Mucosa of gallbladder (tissue), 1 donor: ENCODE results near the gene CIB4. TPM values are rescaled to one million over a fixed set of nuclear protein-coding genes. Genes with fewer than 3 reads are reported as not detected.

Experiments
- DNase-seq: peaks from one replicate; pipeline ENCODE4 v3.0.0-alpha.2; 2020; ENCODE audit warnings: low spot score
- total RNA-seq: library from RNA; stranded (reverse); gene quantifications from one replicate; pipeline ENCODE4 v1.2.1, GENCODE V29; 2021
- donor health status: DM: no; HTN: no; CAD: no.

CIB4 gene
- total RNA-seq, 1 donor from 2014 or later = not detected

DNA sequence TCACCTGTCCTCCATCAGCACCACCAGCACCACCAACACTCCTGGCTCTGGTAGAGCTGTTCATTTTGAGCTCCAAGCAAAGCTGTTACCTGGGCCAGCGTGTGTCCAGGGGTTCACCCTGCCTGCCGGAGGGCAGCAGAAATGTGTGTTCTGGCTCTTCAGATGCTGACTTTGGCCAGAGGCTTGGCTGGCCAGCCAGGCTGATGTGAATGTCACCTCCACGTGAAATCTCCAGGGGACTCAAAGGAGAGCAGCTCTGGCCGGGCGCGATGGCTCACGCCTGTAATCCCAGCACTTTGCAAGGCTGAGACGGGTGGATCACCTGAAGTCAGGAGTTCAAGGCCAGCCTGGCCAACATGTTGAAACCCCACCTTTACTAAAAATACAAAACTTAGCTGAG lies 33.5 kb downstream of the CIB4 start:
- no peak for DNase-seq

- peak; percentile 51 for DNase-seq
Measured at GRCh38 chr2:26606847-26607190, 34.3 kb downstream of the CIB4 start.

DNA sequence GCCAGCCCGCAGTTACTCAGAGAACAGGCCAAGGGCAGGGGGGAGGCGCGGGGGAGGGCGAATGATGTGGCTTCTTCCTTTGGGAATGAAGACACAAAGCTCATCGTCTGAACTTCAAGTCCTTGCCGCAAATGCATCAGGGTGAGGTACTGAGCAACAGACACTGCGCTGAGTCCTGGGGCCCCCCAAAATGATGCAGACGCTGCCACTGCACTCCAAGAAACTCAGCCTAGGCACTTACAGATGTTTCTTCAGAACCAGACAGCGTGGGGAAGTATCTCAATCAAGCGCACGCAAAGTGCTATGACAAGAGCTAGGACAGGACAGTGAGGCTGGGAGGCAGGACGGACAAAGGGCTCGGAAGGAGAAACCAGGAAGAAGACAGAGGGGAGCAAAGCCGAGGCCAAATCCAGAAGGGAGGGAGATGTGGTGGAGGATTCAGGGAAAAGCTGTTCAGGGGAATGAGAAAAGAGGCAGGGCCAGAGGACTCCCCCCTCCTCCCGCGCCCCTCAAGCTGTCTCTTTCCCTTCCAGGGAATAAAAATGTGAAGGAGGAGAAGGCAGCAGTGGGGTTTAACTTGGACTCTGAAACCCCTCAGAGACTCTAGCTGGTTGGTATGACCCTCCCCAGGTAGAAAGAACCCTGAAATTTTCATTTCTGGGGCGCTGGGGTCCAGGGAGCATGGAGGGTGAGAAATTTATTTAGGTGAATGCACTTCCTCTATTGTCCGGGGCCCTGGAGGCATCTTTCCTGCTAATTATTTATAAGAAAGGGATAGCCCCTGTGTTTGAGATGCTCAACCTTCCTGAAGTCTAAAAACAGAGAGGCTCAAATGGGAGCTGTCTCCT lies 34.9 kb downstream of the CIB4 start:
- no peak for DNase-seq

- peak; percentile 51 for DNase-seq
Measured at GRCh38 chr2:26605195-26605998, 35.8 kb downstream of the CIB4 start.

GRCh38 chr2:26602575-26602974 lies 38.6 kb downstream of the CIB4 start:
- no peak for DNase-seq

GRCh38 chr2:26599387-26599786 lies 41.8 kb downstream of the CIB4 start:
- DNase-seq = no peak

DNA sequence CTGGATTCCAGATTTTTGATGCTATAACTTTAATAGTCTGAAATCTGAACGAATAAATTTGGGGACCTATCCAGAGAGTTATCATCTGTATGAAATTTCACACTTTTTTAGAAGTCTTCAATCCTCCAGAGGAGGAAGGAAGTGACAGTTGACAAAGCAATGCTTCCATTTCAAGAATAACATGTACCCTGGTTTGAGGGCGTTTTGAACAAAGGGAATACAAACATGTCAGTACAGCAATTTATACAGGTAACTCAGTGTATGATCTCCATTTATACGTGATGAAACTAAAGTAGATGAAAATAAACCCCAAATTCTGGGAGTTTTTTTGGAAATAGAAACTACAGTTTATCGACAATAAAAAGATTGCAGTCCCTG lies 42.2 kb downstream of the CIB4 start:
- DNase-seq = no peak

- no peak for DNase-seq
Measured at GRCh38 chr2:26598336-26598995, 42.7 kb downstream of the CIB4 start.

DNA sequence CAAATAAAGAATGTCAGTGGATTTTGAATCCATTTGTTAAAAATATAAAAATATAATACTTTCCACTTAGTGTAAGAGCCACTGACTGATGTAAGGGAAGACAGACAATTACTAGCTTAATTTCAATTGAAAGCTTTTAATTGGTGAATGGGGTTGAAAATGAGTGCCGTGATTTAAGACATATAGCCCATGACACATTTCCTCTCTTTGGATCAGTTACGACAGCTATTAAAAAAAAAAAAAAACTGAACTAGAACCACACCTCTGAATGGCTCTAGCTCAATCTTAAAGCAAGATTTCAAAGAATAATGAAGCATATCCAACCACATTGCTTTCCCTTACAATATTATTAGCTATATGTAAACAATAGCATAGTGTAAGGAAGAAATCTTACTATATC lies 44.0 kb downstream of the CIB4 start:
- no peak for DNase-seq

GRCh38 chr2:26595146-26595545 lies 46.0 kb downstream of the CIB4 start:
- no peak for DNase-seq

GRCh38 chr2:26591619-26592505 lies 49.3 kb downstream of the CIB4 start:
- no peak for DNase-seq

- no peak for DNase-seq
Measured at GRCh38 chr2:26590980-26591618, 50.1 kb downstream of the CIB4 start.

GRCh38 chr2:26590508-26590907 lies 50.7 kb downstream of the CIB4 start:
- DNase-seq = no peak

DNA sequence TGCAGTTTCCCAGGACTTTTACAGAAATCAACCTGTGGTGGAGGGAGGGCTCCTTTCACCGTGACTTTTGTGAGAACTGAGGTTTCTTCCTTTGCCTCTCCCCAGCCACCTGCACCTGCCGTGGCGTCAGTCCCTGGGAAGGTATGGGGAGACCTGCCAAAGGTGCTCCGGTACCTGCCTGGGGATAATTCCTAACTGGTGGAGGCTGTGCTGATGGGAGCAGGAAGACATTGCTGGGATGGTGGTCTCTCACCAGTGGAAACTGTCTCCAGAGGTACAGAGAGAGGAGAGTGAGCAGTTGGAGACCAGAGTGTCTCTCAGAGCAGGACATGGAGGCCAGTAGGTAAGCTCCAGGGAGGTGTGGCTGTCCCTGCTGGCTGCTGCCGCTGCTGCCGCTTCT lies 52.6 kb downstream of the CIB4 start:
- DNase-seq = no peak

DNA sequence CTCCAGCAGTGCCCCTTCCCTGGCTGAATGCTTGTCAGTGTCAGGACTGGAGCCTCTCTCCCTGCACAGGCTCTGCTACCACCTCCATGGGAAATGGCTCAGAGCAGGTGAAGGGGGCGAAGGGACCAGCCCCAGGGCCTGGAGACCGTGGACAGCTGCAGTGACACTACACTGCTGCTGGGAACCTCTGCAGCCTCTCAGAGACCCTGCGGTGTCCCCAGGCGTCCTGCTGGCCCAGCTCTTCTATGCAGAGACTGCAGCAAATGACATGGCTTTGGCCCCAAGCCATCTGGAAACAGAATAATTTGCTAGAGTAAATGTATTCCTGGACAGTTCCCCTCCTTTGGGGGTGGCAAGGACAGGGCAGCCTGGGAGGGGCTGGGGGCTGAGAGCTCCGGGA lies 53.2 kb downstream of the CIB4 start:
- DNase-seq = no peak

DNA sequence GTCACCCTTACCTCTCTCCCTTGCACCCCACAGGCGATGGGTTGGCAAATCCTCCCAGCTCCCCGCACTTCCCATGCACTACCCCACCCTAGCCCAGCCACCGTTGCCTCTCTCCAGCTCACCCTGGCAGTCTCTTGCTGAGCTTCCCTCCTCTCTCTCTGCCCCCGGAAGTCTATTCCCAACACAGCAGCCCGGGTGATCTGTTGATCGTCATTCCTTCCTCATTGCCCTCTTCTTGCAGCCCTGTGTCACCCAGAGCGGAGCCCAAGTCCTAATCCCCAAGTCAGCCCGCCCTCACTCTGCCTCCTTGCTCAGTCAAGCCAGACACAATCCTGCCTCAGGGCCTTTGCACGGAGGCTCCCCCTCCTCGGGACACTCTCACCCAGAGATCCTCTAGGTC lies 55.2 kb downstream of the CIB4 start:
- DNase-seq = no peak

DNA sequence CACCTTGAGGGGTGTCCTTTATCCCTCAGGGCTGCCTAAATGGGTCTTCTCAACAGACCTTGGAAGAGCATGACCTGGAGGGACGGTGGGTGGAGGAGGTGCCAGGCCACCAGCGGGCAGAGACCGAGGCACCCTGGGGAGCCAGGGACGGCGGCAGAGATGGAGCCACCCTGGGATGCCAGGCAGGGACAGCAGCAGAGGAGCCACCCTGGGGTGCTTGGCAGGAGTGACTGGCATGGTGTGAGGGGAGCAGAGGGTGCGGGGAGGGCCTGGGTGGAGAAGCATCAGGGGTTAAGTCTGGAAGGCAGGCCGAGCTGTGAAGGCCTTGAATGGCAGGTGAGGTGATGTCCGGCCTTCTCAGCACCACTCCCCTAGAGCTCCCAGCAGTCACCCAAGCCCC lies 56.1 kb downstream of the CIB4 start:
- DNase-seq = no peak

GRCh38 chr2:26584656-26585055 lies 56.5 kb downstream of the CIB4 start:
- no peak for DNase-seq

- DNase-seq = no peak
Measured at GRCh38 chr2:26584191-26584590, 57.0 kb downstream of the CIB4 start.

GRCh38 chr2:26583381-26583911 lies 57.7 kb downstream of the CIB4 start:
- no peak for DNase-seq

- no peak for DNase-seq
Measured at GRCh38 chr2:26582890-26583289, 58.3 kb downstream of the CIB4 start.
